SK-N-SH treated with all-trans-retinoic acid at 6 μM for 48 hours (cell line): ENCODE measurements around the gene CST9L.

ENCODE experiments used
- ATAC-seq: fragments of 200-7000 bp; cut with Tn5 transposase; 3 replicates; pipeline ENCODE4 v1.9.1; 2020; ENCODE audit warnings: mild to moderate bottlenecking, moderate library complexity
- ARNTL ChIP-seq: fragments of 450-650 bp; formaldehyde crosslinking; IDR thresholded peaks from 2 replicates; pipeline ENCODE4 v1.5.0; 2020; ENCODE audit warnings: low read depth, mild to moderate bottlenecking, moderate library complexity, borderline replicate concordance
- BACH2 ChIP-seq: fragments of 250-450 bp; sonication (Bioruptor Pico); IDR thresholded peaks from 2 replicates; pipeline ENCODE4 v1.9.0; 2021; ENCODE audit warnings: mild to moderate bottlenecking, borderline replicate concordance
- CSDC2 ChIP-seq: fragments of 250-450 bp; sonication (Bioruptor Pico); IDR thresholded peaks from 2 replicates; pipeline ENCODE4 v1.5.0; 2020; ENCODE audit warnings: mild to moderate bottlenecking, moderate library complexity
- ESRRG ChIP-seq: fragments of 250-450 bp; sonication (Bioruptor Pico); IDR thresholded peaks from 2 replicates; pipeline ENCODE4 v1.6.1; 2021; ENCODE audit warnings: mild to moderate bottlenecking
- GLIS3 ChIP-seq: fragments of 250-450 bp; sonication (Bioruptor Pico); IDR thresholded peaks from 2 replicates; pipeline ENCODE4 v1.5.0; 2020; ENCODE audit warnings: mild to moderate bottlenecking, moderate library complexity
- ISL1 ChIP-seq: fragments of 250-450 bp; sonication (Bioruptor Pico); IDR thresholded peaks from 2 replicates; pipeline ENCODE4 v2.1.2; 2022; ENCODE audit warnings: mild to moderate bottlenecking, moderate library complexity
- OSR1 ChIP-seq: fragments of 250-450 bp; sonication (Bioruptor Pico); IDR thresholded peaks from 2 replicates; pipeline ENCODE4 v1.8.0; 2022; ENCODE audit warnings: moderate library complexity, mild to moderate bottlenecking, inconsistent platforms
- PATZ1 ChIP-seq: fragments of 250-450 bp; sonication (Bioruptor Pico); IDR thresholded peaks from 2 replicates; pipeline ENCODE4 v1.8.0; 2020; ENCODE audit warnings: mild to moderate bottlenecking, moderate library complexity, borderline replicate concordance
- PPARA ChIP-seq: fragments of 250-450 bp; sonication (Bioruptor Pico); IDR thresholded peaks from 2 replicates; pipeline ENCODE4 v1.5.0; 2020; ENCODE audit warnings: mild to moderate bottlenecking, borderline replicate concordance
- RARB ChIP-seq: fragments of 250-450 bp; sonication (Bioruptor Pico); IDR thresholded peaks from 2 replicates; pipeline ENCODE4 v1.8.0; 2021; ENCODE audit warnings: mild to moderate bottlenecking, moderate library complexity
- SNAI2 ChIP-seq: fragments of 250-450 bp; sonication (Bioruptor Pico); IDR thresholded peaks from 2 replicates; pipeline ENCODE4 v1.5.0; 2020; ENCODE audit warnings: mild to moderate bottlenecking, moderate library complexity
- TCF4 ChIP-seq: fragments of 250-450 bp; sonication (Bioruptor Pico); IDR thresholded peaks from 2 replicates; pipeline ENCODE4 v1.8.0; 2021; ENCODE audit warnings: mild to moderate bottlenecking, moderate library complexity, borderline replicate concordance
- TOX ChIP-seq: fragments of 250-450 bp; sonication (Bioruptor Pico); IDR thresholded peaks from 2 replicates; pipeline ENCODE4 v1.8.0; 2021; ENCODE audit warnings: mild to moderate bottlenecking, moderate library complexity, borderline replicate concordance
- ZC3H10 ChIP-seq: fragments of 250-450 bp; sonication (Bioruptor Pico); IDR thresholded peaks from 2 replicates; pipeline ENCODE4 v1.5.1; 2021; ENCODE audit warnings: mild to moderate bottlenecking, moderate library complexity
- ZFP3 ChIP-seq: fragments of 250-450 bp; sonication (Bioruptor Pico); IDR thresholded peaks from 2 replicates; pipeline ENCODE4 v1.5.0; 2020; ENCODE audit warnings: mild to moderate bottlenecking, moderate library complexity
- ZFP30 ChIP-seq: fragments of 450-650 bp; formaldehyde crosslinking; IDR thresholded peaks from 2 replicates; pipeline ENCODE4 v1.5.0; 2022; ENCODE audit warnings: mild to moderate bottlenecking, moderate library complexity
- ZNF565 ChIP-seq: fragments of 450-650 bp; formaldehyde crosslinking; conservative IDR thresholded peaks from 2 replicates; pipeline ENCODE4 v1.5.0; 2020; ENCODE audit warnings: low read depth, mild to moderate bottlenecking, moderate library complexity
- ZNF70 ChIP-seq: fragments of 450-650 bp; formaldehyde crosslinking; IDR thresholded peaks from 2 replicates; pipeline ENCODE4 v1.5.0; 2020; ENCODE audit warnings: mild to moderate bottlenecking, moderate library complexity
- ZNF8 ChIP-seq: fragments of 450-650 bp; formaldehyde crosslinking; IDR thresholded peaks from 2 replicates; pipeline ENCODE4 v1.5.0; 2020; ENCODE audit warnings: mild to moderate bottlenecking, moderate library complexity
- TF ChIP-seq, protein P1 (sequence below): fragments of 250-450 bp; sonication (Bioruptor Pico); IDR thresholded peaks from 2 replicates; pipeline ENCODE4 v1.5.1; 2021; ENCODE audit warnings: mild to moderate bottlenecking, moderate library complexity
- TF ChIP-seq, protein P2 (sequence below): fragments of 250-450 bp; sonication (Bioruptor Pico); IDR thresholded peaks from 2 replicates; pipeline ENCODE4 v1.8.0; 2021; ENCODE audit warnings: low read depth, mild to moderate bottlenecking, moderate library complexity, borderline replicate concordance
- TF ChIP-seq, protein P3 (sequence below): fragments of 250-450 bp; sonication (Bioruptor Pico); IDR thresholded peaks from 2 replicates; pipeline ENCODE4 v1.5.1; 2020; ENCODE audit warnings: low read depth, mild to moderate bottlenecking, moderate library complexity
- TF ChIP-seq, protein P4 (sequence below): fragments of 250-450 bp; sonication (Bioruptor Pico); IDR thresholded peaks from 2 replicates; pipeline ENCODE4 v1.5.0; 2020; ENCODE audit warnings: mild to moderate bottlenecking, moderate library complexity

Gene CST9L

GRCh38 chr20:23588434-23589403, 20.4 kb upstream of the CST9L start:
- TF ChIP-seq CSDC2 (no peak), SNAI2 (CRISPR knock-in tag) (no peak), ESRRG (CRISPR knock-in tag) (no peak), TCF4 (CRISPR knock-in tag) (no peak), TOX (CRISPR knock-in tag) (no peak), ISL1 (CRISPR knock-in tag) (no peak), GLIS3 (CRISPR knock-in tag) (no peak), ZFP30 (CRISPR knock-in tag) (no peak), ZNF8 (no peak), ZNF565 (CRISPR knock-in tag) (no peak), RARB (CRISPR knock-in tag) (no peak), ZC3H10 (CRISPR knock-in tag) (no peak), BACH2 (CRISPR knock-in tag) (no peak), PPARA (CRISPR knock-in tag) (no peak), PATZ1 (CRISPR knock-in tag) (no peak), ZFP3 (CRISPR knock-in tag) (no peak)
- TF ChIP-seq, protein P1, sequence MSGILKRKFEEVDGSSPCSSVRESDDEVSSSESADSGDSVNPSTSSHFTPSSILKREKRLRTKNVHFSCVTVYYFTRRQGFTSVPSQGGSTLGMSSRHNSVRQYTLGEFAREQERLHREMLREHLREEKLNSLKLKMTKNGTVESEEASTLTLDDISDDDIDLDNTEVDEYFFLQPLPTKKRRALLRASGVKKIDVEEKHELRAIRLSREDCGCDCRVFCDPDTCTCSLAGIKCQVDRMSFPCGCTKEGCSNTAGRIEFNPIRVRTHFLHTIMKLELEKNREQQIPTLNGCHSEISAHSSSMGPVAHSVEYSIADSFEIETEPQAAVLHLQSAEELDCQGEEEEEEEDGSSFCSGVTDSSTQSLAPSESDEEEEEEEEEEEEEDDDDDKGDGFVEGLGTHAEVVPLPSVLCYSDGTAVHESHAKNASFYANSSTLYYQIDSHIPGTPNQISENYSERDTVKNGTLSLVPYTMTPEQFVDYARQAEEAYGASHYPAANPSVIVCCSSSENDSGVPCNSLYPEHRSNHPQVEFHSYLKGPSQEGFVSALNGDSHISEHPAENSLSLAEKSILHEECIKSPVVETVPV (CRISPR knock-in tag) = no peak
- TF ChIP-seq, protein P2, sequence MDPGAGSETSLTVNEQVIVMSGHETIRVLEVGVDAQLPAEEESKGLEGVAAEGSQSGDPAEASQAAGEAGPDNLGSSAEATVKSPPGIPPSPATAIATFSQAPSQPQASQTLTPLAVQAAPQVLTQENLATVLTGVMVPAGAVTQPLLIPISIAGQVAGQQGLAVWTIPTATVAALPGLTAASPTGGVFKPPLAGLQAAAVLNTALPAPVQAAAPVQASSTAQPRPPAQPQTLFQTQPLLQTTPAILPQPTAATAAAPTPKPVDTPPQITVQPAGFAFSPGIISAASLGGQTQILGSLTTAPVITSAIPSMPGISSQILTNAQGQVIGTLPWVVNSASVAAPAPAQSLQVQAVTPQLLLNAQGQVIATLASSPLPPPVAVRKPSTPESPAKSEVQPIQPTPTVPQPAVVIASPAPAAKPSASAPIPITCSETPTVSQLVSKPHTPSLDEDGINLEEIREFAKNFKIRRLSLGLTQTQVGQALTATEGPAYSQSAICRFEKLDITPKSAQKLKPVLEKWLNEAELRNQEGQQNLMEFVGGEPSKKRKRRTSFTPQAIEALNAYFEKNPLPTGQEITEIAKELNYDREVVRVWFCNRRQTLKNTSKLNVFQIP (CRISPR knock-in tag) = no peak
- TF ChIP-seq, protein P3, sequence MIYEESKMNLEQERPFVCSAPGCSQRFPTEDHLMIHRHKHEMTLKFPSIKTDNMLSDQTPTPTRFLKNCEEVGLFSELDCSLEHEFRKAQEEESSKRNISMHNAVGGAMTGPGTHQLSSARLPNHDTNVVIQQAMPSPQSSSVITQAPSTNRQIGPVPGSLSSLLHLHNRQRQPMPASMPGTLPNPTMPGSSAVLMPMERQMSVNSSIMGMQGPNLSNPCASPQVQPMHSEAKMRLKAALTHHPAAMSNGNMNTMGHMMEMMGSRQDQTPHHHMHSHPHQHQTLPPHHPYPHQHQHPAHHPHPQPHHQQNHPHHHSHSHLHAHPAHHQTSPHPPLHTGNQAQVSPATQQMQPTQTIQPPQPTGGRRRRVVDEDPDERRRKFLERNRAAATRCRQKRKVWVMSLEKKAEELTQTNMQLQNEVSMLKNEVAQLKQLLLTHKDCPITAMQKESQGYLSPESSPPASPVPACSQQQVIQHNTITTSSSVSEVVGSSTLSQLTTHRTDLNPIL (CRISPR knock-in tag) = no peak
- ATAC-seq = no peak

GRCh38 chr20:23587631-23588030, 19.3 kb upstream of the CST9L start:
- ATAC-seq = no peak
- TF ChIP-seq, protein P4, sequence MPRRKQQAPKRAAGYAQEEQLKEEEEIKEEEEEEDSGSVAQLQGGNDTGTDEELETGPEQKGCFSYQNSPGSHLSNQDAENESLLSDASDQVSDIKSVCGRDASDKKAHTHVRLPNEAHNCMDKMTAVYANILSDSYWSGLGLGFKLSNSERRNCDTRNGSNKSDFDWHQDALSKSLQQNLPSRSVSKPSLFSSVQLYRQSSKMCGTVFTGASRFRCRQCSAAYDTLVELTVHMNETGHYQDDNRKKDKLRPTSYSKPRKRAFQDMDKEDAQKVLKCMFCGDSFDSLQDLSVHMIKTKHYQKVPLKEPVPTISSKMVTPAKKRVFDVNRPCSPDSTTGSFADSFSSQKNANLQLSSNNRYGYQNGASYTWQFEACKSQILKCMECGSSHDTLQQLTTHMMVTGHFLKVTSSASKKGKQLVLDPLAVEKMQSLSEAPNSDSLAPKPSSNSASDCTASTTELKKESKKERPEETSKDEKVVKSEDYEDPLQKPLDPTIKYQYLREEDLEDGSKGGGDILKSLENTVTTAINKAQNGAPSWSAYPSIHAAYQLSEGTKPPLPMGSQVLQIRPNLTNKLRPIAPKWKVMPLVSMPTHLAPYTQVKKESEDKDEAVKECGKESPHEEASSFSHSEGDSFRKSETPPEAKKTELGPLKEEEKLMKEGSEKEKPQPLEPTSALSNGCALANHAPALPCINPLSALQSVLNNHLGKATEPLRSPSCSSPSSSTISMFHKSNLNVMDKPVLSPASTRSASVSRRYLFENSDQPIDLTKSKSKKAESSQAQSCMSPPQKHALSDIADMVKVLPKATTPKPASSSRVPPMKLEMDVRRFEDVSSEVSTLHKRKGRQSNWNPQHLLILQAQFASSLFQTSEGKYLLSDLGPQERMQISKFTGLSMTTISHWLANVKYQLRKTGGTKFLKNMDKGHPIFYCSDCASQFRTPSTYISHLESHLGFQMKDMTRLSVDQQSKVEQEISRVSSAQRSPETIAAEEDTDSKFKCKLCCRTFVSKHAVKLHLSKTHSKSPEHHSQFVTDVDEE (CRISPR knock-in tag) = no peak
- TF ChIP-seq GLIS3 (CRISPR knock-in tag) = no peak
- no peak for TF ChIP-seq ZNF70
- no peak for TF ChIP-seq SNAI2 (CRISPR knock-in tag)
- TF ChIP-seq ISL1 (CRISPR knock-in tag) = no peak
- TF ChIP-seq OSR1 (CRISPR knock-in tag) = no peak
- TF ChIP-seq RARB (CRISPR knock-in tag) = no peak
- no peak for TF ChIP-seq ARNTL (CRISPR knock-in tag)
- TF ChIP-seq PATZ1 (CRISPR knock-in tag) = no peak
- no peak for TF ChIP-seq CSDC2
- TF ChIP-seq ZNF565 (CRISPR knock-in tag) = no peak
- no peak for TF ChIP-seq TOX (CRISPR knock-in tag)
- no peak for TF ChIP-seq ZC3H10 (CRISPR knock-in tag)
